ENCODE data around the gene CHGA. TPM values are rescaled to one million over a fixed set of nuclear protein-coding genes. Genes with fewer than 3 reads are reported as not detected.

The CHGA gene
- total RNA-seq, 1 donor from 2014 or later: not detected

DNA sequence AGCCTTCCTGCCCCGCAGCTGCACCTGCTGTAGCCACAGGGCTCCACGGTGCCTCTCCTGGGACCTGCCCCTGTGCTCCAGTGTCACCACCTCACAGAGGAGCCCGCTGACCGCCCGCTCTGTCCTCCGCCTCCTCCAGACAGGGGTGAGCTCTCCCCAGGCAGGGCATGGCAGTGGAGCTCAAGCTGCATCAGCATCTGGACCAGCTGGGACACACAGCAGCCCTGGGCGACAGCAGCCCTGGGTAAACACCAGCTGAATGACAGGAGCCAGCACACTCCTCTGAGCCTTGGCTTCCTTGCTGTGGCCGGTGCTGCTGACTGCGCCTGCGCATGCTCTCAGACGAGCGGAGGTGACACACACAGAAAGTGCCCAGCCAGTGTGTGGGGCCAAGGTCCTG lies 22.0 kb downstream of the CHGA start:
- DNase-seq (ENCODE audit: low read depth in 2 of 2): no peak

DNA sequence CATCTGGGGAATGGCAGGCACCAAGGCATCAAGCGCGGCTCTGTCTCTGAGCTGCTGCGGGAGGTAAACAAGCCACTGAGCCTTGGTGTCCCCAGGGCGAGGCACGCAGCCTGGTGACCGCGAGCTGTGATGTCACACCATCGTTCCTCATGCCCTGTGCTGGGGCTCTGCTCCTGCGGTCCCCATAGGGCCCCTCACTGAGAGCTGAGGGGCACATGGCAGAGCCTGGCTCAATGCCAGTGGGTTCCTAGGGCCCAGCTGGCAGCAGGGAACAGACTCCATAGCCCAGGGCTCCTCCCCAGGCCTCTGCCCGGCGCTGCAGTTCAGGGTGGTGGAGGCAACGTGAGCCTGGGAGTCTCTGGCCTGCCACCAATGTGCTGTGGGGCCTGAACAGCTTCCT lies 22.6 kb downstream of the CHGA start:
- DNase-seq (ENCODE audit: low read depth in 2 of 2): no peak

DNA sequence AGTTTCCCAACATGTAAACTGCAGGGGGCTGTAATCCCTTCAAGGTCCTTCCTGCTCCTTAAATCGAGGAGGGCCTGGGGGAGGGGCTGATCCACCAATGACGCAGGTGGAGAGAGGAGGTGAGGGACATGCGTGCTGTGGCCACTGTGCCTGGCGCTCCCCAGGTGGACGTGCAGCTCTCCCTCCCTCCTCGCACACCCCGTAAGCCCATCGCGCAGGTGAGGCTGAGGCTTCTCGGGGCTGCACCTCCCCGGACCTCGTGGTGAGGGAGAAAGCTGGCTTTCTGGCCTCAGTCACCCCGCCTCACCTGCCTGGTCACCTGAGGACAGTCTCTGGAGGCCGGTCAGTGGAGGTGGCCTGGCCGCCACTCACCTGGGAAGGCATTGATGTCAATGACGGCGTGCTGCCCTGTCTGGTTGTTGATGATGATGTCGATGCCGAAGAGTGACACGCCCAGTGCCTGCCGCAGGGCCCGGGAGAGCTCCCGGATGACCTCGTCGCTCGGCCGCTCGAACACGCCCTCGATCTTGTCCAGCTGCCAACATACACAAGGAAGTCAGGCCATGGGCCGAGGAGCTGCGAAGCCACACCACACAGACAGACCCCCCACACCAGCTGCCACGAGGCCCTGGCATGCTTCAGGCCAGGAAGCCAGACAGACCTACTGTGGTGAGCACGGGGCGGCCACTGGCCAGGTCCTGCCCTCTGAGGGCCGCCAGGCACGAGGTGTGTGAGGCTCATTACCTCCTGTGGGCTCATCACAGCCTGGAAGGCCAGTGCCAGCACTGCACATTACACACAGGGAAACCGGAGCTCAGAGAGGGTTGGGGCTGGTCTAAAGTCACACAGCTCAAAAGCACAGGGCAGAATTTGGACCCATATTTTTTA lies 23.3 kb downstream of the CHGA start:
- peak; percentile 70 to 95 for DNase-seq (ENCODE audit: low read depth in 2 of 2)

DNA sequence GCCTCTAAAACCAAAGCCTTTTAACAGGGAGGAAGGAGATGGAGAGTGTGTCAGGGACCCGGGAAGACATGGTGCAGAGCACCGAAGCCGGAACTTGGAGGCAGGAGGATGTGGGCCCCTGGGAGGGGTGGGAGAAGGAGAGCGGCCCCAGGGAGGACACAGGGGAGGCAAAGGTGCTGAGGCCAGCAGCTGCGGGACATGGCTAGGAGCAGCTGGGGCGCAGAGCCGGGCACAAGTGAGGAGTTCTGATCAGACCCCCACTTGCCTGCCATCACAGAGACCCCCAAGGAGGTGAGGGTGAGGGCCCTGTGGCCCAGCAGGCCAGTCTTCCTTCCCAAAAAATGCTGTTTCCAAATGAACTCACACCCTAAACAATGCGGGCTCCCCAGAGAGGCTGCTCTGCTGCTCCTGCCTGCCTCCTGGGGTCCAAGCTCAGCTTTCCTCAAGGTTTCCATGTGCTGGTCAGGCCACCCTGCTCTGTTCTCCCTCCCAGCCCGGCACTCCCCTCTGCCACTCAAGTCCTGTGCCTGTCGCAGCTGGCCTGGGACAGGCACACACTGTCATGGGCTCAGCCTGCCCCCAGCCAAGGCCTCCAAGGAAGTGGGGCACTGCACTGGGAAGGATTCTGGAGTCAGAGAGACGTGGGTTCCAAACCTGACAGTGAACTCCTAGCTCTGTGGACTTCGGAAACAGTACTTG lies 24.0 kb downstream of the CHGA start:
- no peak for DNase-seq (ENCODE audit: low read depth in 2 of 2)

DNA sequence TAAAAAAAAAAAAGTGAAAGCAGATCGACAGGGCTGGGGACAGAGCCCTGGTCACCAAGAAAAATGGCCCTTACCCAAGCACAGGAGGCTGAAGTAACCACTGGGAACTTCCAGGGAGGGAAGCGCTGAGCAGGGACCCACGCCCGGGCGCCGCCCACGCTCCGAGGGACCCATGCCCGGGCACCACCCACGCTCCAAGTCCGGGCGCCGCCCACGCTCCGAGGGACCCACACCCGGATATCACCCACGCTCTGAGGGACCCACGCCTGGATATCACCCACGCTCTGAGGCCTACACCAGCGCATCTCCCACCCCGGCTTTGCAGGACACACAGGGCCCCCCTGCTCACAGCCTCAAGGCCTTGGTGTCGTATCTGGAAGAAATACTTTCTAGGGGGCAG lies 25.7 kb downstream of the CHGA start:
- DNase-seq (ENCODE audit: low read depth in 2 of 2): no peak

DNA sequence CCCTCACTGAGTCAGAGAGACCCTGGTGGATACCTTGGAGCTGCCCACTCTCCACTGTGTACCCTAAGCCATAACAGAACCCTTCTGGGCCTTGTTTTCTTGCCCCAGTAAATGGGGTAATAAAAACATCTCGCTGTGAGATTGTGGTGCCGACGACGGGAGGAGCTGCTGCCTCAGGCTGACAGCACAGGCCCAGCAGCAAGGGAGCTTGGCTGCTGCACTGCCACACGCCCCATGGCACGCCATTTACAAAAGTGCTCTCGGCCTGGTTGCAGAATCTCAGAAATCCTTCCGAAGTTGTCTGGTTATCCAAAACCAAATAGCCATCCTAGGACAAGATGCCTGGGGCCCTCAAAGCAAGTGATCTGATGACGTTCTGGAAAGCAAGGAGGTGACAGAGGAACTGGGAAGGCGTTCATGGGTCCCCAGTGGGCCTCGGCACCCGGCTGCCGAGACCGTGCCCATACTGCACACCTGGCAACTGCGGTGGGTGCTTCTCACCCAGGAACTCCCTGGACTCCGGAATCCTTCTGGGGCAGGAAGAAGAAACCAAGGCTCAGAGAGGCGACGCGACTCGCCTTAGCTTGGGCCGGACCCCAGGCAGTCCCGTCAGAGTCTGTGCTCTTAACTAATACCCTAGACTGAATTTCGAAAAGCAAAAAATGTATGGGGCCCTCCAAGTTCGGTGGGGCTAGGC lies 26.7 kb downstream of the CHGA start:
- no peak for DNase-seq (ENCODE audit: low read depth in 2 of 2)

DNA sequence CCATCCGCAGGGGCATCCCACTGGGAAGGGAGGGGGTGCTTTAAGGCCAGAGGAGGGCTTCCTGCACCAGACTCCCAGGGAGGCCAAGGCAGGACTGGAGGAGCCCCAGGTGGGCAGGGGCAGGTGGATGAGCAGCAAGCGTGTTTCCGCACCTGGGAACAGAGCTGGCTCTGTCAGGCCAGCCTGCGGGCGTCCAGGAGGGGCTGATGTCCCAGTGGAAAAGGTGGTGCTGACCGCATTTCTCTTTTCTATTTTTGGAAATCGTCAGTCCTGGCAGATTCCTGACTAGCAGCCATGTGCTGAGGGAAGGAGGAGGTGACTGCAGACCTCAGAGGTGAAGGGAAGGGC lies 27.2 kb downstream of the CHGA start:
- no peak for DNase-seq (ENCODE audit: low read depth in 2 of 2)

DNA sequence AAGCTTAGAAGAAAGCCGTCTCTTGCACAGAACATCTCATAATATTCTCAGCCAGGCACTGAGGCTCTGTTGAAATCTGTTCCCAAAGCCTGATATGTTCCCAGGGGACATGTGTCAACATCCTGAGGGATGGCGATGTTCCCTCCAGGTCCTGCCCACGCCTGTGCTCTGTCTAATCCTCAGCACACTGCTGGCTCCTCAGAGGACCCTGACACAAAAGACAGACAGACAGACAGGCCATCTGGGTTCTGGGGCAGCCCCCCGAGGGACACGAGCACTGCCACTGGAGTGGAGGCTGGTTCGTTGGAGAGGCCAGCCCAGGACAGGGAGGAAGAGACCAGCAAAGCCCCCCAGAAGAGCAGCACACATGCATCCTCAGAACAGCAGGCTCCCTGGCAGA lies 27.8 kb downstream of the CHGA start:
- no peak for DNase-seq (ENCODE audit: low read depth in 2 of 2)

DNA sequence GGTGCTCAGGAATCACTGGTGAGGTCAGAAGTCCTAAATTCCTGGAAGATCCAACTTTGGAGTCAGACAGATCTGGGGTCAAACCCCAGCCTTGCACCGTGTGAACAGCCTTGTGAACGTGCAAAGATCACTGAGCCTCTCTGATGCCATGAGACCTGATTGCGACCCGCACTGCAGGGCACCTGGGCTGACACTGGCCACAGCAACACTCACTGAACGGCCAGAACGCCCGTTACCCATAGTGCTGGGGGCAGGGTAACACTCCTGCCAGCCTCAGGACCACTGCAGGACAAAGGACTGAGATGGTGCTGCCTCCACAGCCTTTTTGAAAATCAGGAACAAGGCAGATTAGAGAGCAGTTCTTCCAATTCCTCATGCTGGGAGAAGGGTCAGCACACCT lies 28.3 kb downstream of the CHGA start:
- DNase-seq (ENCODE audit: low read depth in 2 of 2): no peak

DNA sequence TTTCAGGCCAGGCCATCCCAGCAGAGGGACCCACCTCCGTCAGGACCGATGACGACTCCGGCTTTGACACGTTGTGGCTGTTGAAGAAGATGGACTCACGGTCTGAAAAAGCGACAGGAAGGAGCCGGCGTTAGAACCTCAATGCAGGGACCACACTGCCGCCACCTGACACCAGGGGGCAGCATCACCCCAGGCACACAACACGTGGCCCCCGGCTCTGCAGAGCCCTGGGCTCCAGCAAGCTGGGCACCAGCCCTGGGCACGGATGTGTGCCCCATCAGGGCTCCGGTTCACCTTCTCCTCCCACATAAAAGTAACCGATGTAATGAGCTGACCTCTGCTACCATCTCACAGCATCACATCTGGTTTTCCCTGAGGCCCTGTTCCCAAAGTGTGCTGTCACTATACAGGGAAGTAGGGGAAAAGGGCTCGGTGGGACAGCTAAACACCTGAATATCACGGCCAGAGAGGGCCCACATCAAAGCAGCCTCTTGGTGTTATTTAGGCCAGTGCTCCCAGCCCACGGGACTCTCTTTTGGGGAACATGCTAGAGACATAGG lies 29.0 kb downstream of the CHGA start:
- peak; percentile 72 to 84 for DNase-seq (ENCODE audit: low read depth in 2 of 2)

DNA sequence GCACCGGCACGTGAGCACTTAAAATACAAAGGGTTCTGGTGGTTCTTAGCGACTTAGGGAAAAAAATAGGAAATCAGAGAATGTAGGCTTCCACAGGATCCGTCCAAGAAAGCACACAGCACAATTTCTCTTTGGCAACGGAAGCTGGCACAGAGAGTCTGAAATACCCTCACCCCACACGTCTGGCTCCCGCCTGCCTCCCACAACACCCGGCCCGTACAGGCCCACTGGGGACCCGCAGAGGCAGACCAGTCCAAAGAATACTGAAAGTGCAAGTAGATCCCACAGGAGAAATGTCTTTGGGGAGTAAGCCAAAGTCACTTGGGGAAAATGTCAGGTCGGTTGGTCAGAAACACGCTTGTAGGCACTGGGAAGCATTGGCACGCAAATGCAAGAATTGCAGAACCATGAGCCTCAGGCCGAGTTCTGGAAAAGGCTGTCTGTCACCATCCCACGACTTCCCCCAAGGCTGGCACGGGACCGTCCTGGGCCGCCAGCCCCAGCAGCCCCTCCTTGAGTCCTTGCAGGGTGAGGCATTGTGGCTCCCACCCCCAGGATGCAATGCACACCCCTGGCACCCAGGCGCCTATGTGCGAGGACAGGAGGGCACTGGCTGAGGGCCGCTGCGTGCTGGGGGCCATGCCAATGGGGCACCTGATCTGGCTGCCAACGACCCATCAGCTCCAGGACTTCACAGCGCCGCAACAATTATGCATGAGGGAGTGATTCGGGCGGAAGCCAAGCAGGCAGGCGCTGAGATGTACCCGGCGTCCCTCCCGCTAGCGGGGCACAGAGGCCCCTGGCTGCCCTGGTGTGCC lies 29.7 kb downstream of the CHGA start:
- DNase-seq (ENCODE audit: low read depth in 2 of 2): no peak

DNA sequence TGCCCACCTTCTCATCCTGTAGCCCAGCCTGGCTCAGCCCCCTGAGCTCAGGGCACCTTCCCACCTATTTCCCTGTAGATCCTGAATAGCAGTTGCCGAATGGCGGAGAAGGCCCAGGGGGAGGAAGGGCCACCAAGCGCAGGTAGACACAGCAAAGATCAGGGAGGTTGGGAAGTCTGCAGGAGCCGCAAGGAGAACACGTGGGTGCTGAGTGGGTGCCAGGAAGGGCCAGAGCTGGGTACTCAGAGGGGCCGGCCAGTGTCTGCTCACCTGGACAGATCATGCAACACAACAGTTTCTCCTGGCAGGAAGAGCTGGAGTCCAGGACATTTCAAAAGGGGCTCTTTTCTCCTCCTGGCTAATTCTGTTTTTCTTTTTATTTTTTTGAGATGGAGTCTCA lies 30.6 kb downstream of the CHGA start:
- no peak for DNase-seq (ENCODE audit: low read depth in 2 of 2)

DNA sequence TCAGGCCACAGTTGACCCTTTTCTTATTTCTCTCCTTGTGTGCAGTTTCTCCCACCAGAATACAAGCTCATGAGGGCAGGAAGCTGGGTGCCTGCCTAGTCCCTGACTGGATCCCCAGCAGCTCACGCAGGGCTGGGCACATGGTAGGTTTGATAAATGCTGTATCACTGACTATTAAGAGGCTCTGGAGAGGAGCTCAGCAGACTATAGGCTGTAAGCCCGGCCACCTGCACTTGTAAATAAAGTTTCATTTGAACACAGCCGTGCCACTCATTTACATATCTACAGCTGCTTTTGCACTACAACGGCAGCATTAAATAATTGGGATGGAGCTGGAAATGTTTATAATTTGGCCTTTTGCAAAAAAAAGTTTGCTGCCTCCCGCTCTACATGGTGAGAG lies 32.0 kb downstream of the CHGA start:
- no peak for DNase-seq (ENCODE audit: low read depth in 2 of 2)

DNA sequence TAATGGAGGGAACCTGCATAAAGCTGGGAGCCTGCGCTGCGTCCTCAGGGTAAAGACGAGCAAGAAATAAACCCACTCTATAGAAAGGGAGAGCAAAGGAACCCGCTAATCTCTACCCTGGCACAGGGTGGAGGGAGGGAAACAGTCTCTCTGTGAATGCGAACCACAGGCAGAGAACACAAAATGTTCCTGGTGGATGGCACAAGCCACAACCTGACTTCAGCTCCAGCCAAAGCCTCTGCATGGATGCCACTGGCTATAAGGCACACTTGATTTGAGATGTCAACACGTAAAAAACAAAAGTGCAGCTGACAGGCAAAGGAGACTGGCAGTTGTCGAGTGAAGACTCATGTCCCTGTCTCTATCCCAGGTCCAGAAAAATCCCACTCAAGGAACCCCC lies 32.4 kb downstream of the CHGA start:
- no peak for DNase-seq (ENCODE audit: low read depth in 2 of 2)

DNA sequence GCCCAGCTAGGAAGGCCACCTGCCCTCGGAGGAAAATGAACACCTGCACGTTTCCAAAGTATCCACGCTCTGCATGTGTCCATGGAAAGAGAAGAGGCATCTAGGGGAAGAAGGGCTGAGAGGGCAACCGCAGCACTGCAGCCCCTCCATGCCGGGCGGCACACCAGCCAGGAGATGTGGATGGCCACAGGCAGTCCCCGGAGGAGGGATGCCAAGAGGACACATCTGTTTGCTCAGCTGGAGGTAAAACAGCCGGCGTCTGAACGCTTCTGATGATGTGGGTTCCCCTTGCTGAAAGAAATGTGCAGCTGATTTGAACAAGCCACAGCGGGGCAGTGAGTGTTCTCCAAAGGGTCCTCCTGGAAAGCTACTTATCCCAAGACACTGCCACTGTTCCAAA lies 34.0 kb downstream of the CHGA start:
- no peak for DNase-seq (ENCODE audit: low read depth in 2 of 2)

DNA sequence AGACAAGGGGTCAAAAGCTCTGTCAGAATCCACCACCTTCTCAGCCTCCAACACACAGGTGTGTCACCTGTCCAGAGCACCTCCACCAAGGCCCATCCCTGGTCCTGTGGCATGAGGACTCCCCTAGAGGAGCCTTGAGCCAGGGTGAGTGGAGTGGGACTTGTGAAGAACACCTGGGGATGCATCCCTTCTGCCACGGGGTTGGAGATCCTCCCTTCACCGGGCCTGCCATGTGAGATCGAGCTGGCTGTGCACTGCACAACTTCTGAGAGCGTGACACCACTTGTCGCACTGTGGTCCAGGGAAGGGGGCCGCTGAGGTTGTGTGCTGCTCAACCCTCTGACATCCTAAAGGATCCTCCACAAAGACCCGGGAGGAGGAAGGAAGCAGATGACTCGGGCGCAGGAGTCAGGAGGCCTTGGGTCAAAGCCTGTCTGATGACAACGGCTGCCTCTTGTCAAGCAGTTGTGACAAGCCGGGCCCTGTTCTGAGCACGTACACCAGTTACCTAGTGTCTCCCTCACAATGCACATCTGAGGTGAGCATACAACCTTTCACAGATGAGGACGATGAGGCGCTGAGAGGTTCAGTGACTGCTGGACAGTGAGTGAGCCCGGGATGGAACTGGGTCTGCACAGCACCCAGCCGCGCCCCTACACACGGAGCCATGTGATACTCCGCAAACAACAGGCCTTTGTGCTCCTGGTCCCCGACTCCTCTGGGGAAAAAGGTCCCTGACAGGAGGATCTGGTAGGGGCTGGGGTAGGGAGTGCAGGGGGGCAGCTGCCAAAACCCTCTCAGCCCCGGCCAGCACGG lies 35.6 kb downstream of the CHGA start:
- DNase-seq (ENCODE audit: low read depth in 2 of 2): no peak

DNA sequence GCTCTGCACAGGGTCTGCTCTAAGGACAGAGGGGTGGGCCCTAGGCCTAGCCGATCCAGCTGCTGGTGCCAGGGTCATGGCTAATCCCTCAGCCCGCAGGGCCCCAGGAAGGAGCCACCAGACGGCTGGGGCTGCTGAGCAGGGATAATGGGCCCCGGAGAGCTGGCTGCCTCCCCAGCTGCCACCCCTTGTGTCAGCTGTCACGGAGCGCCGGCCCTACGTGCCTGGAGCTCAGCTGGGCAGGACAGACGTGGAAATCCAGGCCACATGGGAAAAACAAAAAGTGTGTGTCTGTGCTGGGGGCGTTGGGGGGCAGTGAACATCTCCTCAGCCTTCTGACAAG lies 36.2 kb downstream of the CHGA start:
- no peak for DNase-seq (ENCODE audit: low read depth in 2 of 2)

DNA sequence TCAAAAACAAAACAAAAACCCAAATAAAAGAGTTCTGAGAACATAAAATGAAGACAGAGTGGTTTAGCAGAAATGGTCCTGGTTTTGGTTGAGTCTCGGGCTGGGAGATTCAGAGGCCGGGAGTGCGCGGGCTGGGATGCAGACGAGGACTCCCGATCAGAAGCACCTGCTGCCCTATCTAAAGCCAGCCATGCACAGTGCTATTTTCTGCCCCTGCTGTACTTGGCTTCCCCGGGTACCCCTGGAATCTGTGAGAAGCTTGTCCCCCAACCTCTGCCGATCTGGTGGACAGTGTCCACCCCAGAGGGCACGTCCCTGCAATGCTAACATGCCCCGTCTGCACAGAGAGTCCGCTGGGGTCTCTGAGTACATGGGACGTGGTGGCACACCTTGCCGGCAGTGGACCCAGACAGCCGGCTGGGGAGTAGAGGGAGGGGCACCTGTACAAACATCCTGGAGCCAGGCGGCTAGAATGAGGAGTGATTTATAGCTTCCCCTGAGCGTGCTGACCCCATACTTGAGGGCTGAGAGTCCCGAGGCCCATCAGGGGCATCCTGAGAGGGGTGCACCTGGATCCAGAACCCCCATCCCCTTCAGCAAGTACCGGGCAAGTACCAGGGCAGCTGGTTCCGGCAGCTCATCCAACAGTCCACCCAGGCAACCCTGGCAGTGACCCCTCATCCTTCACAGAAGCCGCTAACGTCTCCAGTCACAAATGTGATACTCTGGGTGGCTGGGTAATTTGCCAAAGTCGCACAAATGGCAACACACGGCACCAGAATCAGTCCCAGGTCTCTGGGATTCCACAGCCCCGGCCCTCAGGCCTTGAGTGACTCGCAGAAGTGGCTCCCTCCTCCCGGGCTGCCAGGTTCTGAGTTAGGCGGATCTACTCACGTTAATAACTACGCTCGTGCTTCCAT lies 37.1 kb downstream of the CHGA start:
- no peak for DNase-seq (ENCODE audit: low read depth in 2 of 2)
